Measurements from ENCODE around the gene TERT.

GRCh38 chr5:1212881-1213280 lies 82.0 kb downstream of the TERT start:
- TF ChIP-seq CTCF (IDR thresholded peaks at IDR 0.05; ENCODE audit: insufficient read depth, low read length, poor library complexity, severe bottlenecking) (no peak), EZH2phosphoT487 (conservative IDR thresholded peaks at IDR 0.05; ENCODE audit: low read length) (no peak)
